Mesodermal cell (in vitro differentiated cells): ENCODE data around the gene CLEC18A.
A peak's percentile ranks its signal among the peaks of the same experiment; 100 is the strongest.

Source experiments
- H3K27ac ChIP-seq: 2 replicates; pipeline ENCODE4 v1.7.0; 2013; ENCODE audit warnings: mild to moderate bottlenecking, low read depth, low read length, moderate library complexity; ENCODE audit not compliant: severe bottlenecking
- H3K36me3 ChIP-seq: 2 replicates; pipeline ENCODE4 v1.7.1; 2013; ENCODE audit warnings: mild to moderate bottlenecking, low read length, moderate library complexity; ENCODE audit not compliant: control insufficient read depth, insufficient read depth
- H3K4me1 ChIP-seq: one replicate; pipeline ENCODE4 v1.7.1; 2013; ENCODE audit warnings: mild to moderate bottlenecking, low read length; ENCODE audit not compliant: insufficient read depth, control insufficient read depth, poor library complexity, severe bottlenecking
- H3K4me3 ChIP-seq: 2 replicates; pipeline ENCODE4 v1.7.0; 2013; ENCODE audit warnings: low read length, control low read depth, mild to moderate bottlenecking; ENCODE audit not compliant: insufficient read depth, poor library complexity, severe bottlenecking; ENCODE audit errors: extremely low read depth
- H3K9me3 ChIP-seq: 2 replicates; pipeline ENCODE4 v1.7.1; 2013; ENCODE audit warnings: mild to moderate bottlenecking, low read length, moderate library complexity; ENCODE audit not compliant: control insufficient read depth
- WGBS, 2 experiments: methylation state at CpG; one replicate each; pipeline ENCODE4 v1.1.5; 2013; ENCODE audit warnings: missing lambda C conversion rate in 2 of 2; ENCODE audit not compliant: insufficient coverage in 2 of 2; 5-methylcytosine and 5-hydroxymethylcytosine counted together

CLEC18A gene

GRCh38 chr16:69917739-69918138, 33.4 kb upstream of the CLEC18A start:
- Histone ChIP-seq H3K36me3 (no peaks in the 10 kb centered on the region), H3K9me3 (no peaks in the 10 kb centered on the region), H3K27ac (peak overlapping the region; percentile 93), H3K4me1 (peaks cover 19% of the 10 kb centered on the region), H3K4me3 (no peak overlapping the region)
- 47 to 51% methylated on average over 20 of the region's 20 CpGs for WGBS, 2 experiments

GRCh38 chr16:69918241-69918640, 32.9 kb upstream of the CLEC18A start:
- Histone ChIP-seq H3K27ac (peak overlapping the region; percentile 93), H3K4me3 (no peak overlapping the region)
- no CpG with 5 or more reads among the region's 1 CpG for WGBS, 2 experiments

GRCh38 chr16:69921127-69921526, 30.0 kb upstream of the CLEC18A start:
- no peak overlapping the region for H3K27ac ChIP-seq
- H3K4me3 ChIP-seq: no peak overlapping the region
- no peaks in the 10 kb centered on the region for H3K36me3 ChIP-seq
- WGBS, 2 experiments: 94 to 100% methylated on average over 2 of the region's 2 CpGs
- H3K9me3 ChIP-seq: no peaks in the 10 kb centered on the region
- H3K4me1 ChIP-seq: peaks cover 28% of the 10 kb centered on the region

More at GRCh38 chr16:69918241-69918640, 32.9 kb upstream of the CLEC18A start:
- Histone ChIP-seq H3K36me3 (no peaks in the 10 kb centered on the region), H3K4me1 (peaks cover 19% of the 10 kb centered on the region), H3K9me3 (no peaks in the 10 kb centered on the region)

- H3K4me3 ChIP-seq: no peak overlapping the region
- peaks cover 22% of the 10 kb centered on the region for H3K4me1 ChIP-seq
- no peaks in the 10 kb centered on the region for H3K36me3 ChIP-seq
- 92 to 100% methylated on average over 2 of the region's 6 CpGs for WGBS, 2 experiments
- no peak overlapping the region for H3K27ac ChIP-seq
- no peaks in the 10 kb centered on the region for H3K9me3 ChIP-seq
Measured at GRCh38 chr16:69922200-69922599, 28.9 kb upstream of the CLEC18A start.

- Histone ChIP-seq H3K4me3 (no peak overlapping the region), H3K9me3 (no peaks in the 10 kb centered on the region), H3K27ac (no peak overlapping the region), H3K4me1 (peaks cover 10% of the 10 kb centered on the region), H3K36me3 (no peaks in the 10 kb centered on the region)
- WGBS, 2 experiments: 74% methylated on average over 2 of the region's 11 CpGs; no CpG with 5 or more reads in 1 of the 2 experiments
Measured at GRCh38 chr16:69924041-69924775, 26.9 kb upstream of the CLEC18A start.

GRCh38 chr16:69924777-69925191, 26.4 kb upstream of the CLEC18A start:
- no peak overlapping the region for H3K4me3 ChIP-seq
- H3K4me1 ChIP-seq: peaks cover 10% of the 10 kb centered on the region
- peak overlapping the region; percentile 66 for H3K27ac ChIP-seq
- H3K36me3 ChIP-seq: peaks cover 5% of the 10 kb centered on the region
- 82 to 92% methylated on average over 12 to 18 of the region's 19 CpGs for WGBS, 2 experiments
- H3K9me3 ChIP-seq: no peaks in the 10 kb centered on the region

GRCh38 chr16:69925311-69925710, 25.8 kb upstream of the CLEC18A start:
- Histone ChIP-seq H3K4me3 (no peak overlapping the region), H3K9me3 (no peaks in the 10 kb centered on the region), H3K36me3 (peaks cover 9% of the 10 kb centered on the region), H3K27ac (peak overlapping the region; percentile 66), H3K4me1 (peaks cover 10% of the 10 kb centered on the region)
- WGBS, 2 experiments: 87 to 91% methylated on average over 7 of the region's 8 CpGs

GRCh38 chr16:69926241-69926640, 24.9 kb upstream of the CLEC18A start:
- Histone ChIP-seq H3K4me3 (no peak overlapping the region), H3K9me3 (no peaks in the 10 kb centered on the region), H3K36me3 (peaks cover 12% of the 10 kb centered on the region), H3K27ac (no peak overlapping the region), H3K4me1 (peaks cover 10% of the 10 kb centered on the region)
- WGBS, 2 experiments: 97% methylated on average over 8 of the region's 8 CpGs

GRCh38 chr16:69927056-69927757, 23.9 kb upstream of the CLEC18A start:
- Histone ChIP-seq H3K4me3 (no peak overlapping the region), H3K27ac (no peak overlapping the region), H3K4me1 (peaks cover 10% of the 10 kb centered on the region), H3K9me3 (no peaks in the 10 kb centered on the region), H3K36me3 (peaks cover 19% of the 10 kb centered on the region)
- 83 to 93% methylated on average over 11 to 14 of the region's 17 CpGs for WGBS, 2 experiments

GRCh38 chr16:69928856-69929400, 22.2 kb upstream of the CLEC18A start:
- no peak overlapping the region for H3K4me3 ChIP-seq
- no peak overlapping the region for H3K27ac ChIP-seq
- H3K36me3 ChIP-seq: peaks cover 29% of the 10 kb centered on the region
- H3K9me3 ChIP-seq: no peaks in the 10 kb centered on the region
- peaks cover 10% of the 10 kb centered on the region for H3K4me1 ChIP-seq
- WGBS, 2 experiments: 97% methylated on average over 7 of the region's 10 CpGs
